ENCODE data around the gene ZNF697.
"Not testable (repeated sequence)": the region's sequence is repeated elsewhere in the genome, so short reads cannot be mapped to it uniquely, and the experiment has no call there.

DNA sequence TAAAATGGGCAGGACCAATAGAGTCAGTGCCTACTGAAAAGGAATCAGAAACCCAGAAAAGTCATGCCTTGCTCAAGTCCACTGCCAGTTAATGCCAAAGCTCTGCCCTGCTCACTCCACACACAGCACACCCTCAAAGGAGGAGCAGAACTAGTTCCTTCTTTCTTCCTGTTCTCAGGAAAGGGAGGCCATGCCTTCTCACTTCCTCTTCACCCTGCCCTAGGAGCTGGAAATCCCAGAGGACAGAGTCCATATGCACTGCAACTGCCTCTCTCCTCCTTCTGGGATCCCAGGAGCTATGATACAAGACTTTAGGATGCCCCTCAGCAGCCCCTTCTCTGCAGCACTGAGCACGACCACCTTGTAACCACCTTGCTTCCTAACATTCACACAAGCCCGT lies 62.3 kb downstream of the ZNF697 start:
- TF ChIP-seq CTCF, POLR2A (IDR thresholded peaks at IDR 0.05): not testable (repeated sequence)
